Loucy (cell line): ENCODE data around the gene CFAP58.

Experiments
- H2AFZ ChIP-seq: fragments of 200-600 bp; sonication (generic); 2 replicates; pipeline ENCODE4 v1.6.0; 2016; ENCODE audit warnings: antibody characterized with exemption, mild to moderate bottlenecking, low read length, moderate library complexity
- H3F3A ChIP-seq: fragments of 200-600 bp; 2 replicates; pipeline ENCODE4 v1.6.0; 2016; ENCODE audit warnings: antibody characterized with exemption, low read depth, mild to moderate bottlenecking
- H3K27me3 ChIP-seq: fragments of 200-600 bp; sonication (generic); 2 replicates; pipeline ENCODE4 v1.6.1; 2014; ENCODE audit warnings: low read length, mild to moderate bottlenecking; ENCODE audit not compliant: insufficient read depth, poor library complexity, severe bottlenecking
- H3K36me3 ChIP-seq: fragments of 200-600 bp; sonication (generic); 2 replicates; pipeline ENCODE4 v1.6.1; 2016; ENCODE audit warnings: low read length; ENCODE audit not compliant: insufficient read depth
- H3K4me1 ChIP-seq: fragments of 200-600 bp; sonication (generic); 2 replicates; pipeline ENCODE4 v1.5.1; 2014; ENCODE audit warnings: low read length, mild to moderate bottlenecking; ENCODE audit not compliant: insufficient read depth, poor library complexity, severe bottlenecking
- H3K4me2 ChIP-seq: fragments of 200-600 bp; sonication (generic); 2 replicates; pipeline ENCODE4 v1.6.0; 2014; ENCODE audit warnings: antibody characterized with exemption, low read length, low read depth, mild to moderate bottlenecking; ENCODE audit not compliant: poor library complexity, severe bottlenecking
- H3K4me3 ChIP-seq: fragments of 200-600 bp; sonication (generic); 2 replicates; pipeline ENCODE4 v1.5.1; 2014; ENCODE audit warnings: low read length, mild to moderate bottlenecking, mixed read lengths; ENCODE audit not compliant: poor library complexity, severe bottlenecking
- H3K79me2 ChIP-seq: fragments of 200-600 bp; sonication (generic); 2 replicates; pipeline ENCODE4 v1.6.1; 2014; ENCODE audit warnings: low read length; ENCODE audit not compliant: insufficient read depth
- H3K9ac ChIP-seq: fragments of 200-600 bp; sonication (generic); 2 replicates; pipeline ENCODE4 v1.6.0; 2014; ENCODE audit warnings: mild to moderate bottlenecking, low read depth, low read length, moderate library complexity; ENCODE audit not compliant: poor library complexity, severe bottlenecking
- H3K9me2 ChIP-seq: fragments of 200-600 bp; sonication (generic); replicated peaks from 2 replicates; pipeline ENCODE4 v1.6.1; 2016; ENCODE audit warnings: low read depth, low read length, mixed read lengths
- H3K9me3 ChIP-seq: fragments of 200-600 bp; sonication (generic); 2 replicates; pipeline ENCODE4 v1.6.1; 2014; ENCODE audit warnings: mild to moderate bottlenecking, antibody characterized with exemption, low read length, low read depth; ENCODE audit not compliant: insufficient read depth
- H4K20me1 ChIP-seq: fragments of 200-600 bp; sonication (generic); 2 replicates; pipeline ENCODE4 v1.6.0; 2014; ENCODE audit warnings: antibody characterized with exemption, low read length, mild to moderate bottlenecking; ENCODE audit not compliant: insufficient read depth, poor library complexity, severe bottlenecking
- EZH2phosphoT487 ChIP-seq: fragments of 200-600 bp; IDR thresholded peaks from 2 replicates; pipeline ENCODE4 v1.6.1; 2018; ENCODE audit warnings: antibody characterized with exemption, mild to moderate bottlenecking, moderate library complexity, borderline replicate concordance
- TF ChIP-seq, protein P1 (sequence below): fragments of 200-600 bp; sonication (generic); conservative IDR thresholded peaks from 2 replicates; pipeline ENCODE4 v1.5.1; 2014; ENCODE audit warnings: mild to moderate bottlenecking, antibody characterized with exemption, low read length

Gene CFAP58

DNA sequence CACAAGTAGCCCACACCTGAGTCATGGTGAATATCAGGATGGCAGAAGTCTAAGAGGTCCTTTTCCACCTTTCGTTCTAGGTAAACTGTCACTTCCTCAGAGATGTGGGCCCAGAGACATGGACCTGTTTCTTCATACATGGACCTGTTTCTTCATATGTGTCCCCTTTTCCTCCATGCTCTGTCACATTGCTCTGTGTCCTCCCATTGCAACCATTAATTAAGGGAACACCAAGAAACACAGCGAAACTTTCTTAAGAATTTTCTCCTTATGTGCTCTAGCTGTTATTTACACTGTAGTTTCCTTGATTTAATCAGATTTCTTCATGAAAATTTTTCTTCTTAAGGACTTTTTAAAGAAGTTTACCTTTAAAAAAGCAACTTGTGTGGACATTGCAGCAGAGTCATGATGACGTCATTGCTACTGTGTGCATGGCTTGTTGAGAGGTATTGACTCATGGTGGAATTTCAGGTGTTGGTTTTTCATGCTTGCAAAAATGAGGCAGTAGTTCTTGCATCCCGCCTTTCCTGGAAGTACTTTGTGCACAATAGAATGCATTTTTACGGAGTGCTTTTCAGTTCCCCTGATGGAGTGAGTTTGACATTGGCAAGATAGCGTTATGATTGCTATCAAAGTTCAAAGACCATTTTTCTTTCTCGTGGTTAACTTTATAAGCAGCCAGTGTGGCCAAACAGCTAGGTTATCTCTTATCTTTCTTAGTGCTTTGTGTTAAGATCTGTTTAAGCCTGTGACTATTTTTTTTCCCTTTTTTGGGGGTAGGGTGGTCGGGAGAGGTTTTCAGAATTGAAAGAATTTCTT is 37.7 kb downstream of the CFAP58 start:
- Histone ChIP-seq H3K27me3 (no peaks in the 10 kb centered on the region), H3K9me2 (no peaks in the 10 kb centered on the region), H3K9ac (no peak overlapping the region), H3K4me1 (no peaks in the 10 kb centered on the region), H2AFZ (no peak overlapping the region), H3K36me3 (no peaks in the 10 kb centered on the region), H4K20me1 (no peaks in the 10 kb centered on the region), H3F3A (no peaks in the 10 kb centered on the region), H3K79me2 (no peaks in the 10 kb centered on the region), H3K4me3 (no peak overlapping the region), H3K9me3 (no peaks in the 10 kb centered on the region), H3K4me2 (no peak overlapping the region)
- TF ChIP-seq, protein P1, sequence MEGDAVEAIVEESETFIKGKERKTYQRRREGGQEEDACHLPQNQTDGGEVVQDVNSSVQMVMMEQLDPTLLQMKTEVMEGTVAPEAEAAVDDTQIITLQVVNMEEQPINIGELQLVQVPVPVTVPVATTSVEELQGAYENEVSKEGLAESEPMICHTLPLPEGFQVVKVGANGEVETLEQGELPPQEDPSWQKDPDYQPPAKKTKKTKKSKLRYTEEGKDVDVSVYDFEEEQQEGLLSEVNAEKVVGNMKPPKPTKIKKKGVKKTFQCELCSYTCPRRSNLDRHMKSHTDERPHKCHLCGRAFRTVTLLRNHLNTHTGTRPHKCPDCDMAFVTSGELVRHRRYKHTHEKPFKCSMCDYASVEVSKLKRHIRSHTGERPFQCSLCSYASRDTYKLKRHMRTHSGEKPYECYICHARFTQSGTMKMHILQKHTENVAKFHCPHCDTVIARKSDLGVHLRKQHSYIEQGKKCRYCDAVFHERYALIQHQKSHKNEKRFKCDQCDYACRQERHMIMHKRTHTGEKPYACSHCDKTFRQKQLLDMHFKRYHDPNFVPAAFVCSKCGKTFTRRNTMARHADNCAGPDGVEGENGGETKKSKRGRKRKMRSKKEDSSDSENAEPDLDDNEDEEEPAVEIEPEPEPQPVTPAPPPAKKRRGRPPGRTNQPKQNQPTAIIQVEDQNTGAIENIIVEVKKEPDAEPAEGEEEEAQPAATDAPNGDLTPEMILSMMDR: no peak
- TF ChIP-seq EZH2phosphoT487: no peak

DNA sequence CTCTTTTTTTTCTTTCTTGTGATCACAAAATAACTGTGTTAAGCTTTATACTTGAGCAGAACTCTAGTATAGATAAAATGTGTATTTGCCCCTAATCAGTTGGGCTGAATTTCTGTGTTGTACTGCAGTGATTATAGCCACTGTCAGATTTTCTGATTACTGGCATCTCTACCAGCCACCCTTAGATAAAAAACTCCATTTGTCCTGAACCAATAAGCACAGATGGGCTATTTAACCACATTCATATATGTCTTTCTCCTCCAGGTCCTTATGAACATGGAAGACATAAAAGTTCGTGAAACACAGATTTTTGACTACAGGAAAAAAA is 38.3 kb downstream of the CFAP58 start:
- H3F3A ChIP-seq: no peaks in the 10 kb centered on the region
- TF ChIP-seq EZH2phosphoT487: no peak
- TF ChIP-seq, protein P1: no peak

DNA sequence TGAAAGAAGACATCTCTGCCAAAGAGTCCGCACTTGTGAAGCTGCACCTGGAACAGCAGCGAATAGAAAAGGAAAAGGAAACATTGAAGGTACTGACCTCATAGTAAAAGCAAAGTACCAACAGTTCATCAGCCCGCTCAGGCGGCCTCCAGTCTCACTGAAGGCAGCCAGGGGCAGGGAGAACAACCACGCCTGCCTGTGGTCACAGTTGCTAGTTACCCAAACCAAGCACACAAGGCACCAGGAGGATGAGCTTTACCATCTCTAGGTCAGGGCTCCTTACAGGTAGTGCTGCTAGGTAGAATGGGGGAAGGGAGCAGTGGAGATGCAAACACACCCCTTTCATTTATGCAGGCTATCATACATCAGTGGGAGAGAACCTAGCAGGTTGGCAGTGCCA is 39.8 kb downstream of the CFAP58 start:
- Histone ChIP-seq H3K9me2 (no peaks in the 10 kb centered on the region), H2AFZ (no peak overlapping the region)
- TF ChIP-seq EZH2phosphoT487: no peak
- TF ChIP-seq, protein P1: no peak

More for the DNA sequence above, 38.3 kb downstream of the CFAP58 start:
- no peaks in the 10 kb centered on the region for H3K9me2 ChIP-seq
- H3K79me2 ChIP-seq: no peaks in the 10 kb centered on the region
- no peaks in the 10 kb centered on the region for H3K36me3 ChIP-seq
- no peak overlapping the region for H2AFZ ChIP-seq
- no peaks in the 10 kb centered on the region for H3K27me3 ChIP-seq
- no peak overlapping the region for H3K4me2 ChIP-seq
- H3K4me3 ChIP-seq: no peak overlapping the region
- H4K20me1 ChIP-seq: no peaks in the 10 kb centered on the region
- H3K9ac ChIP-seq: no peak overlapping the region
- no peaks in the 10 kb centered on the region for H3K9me3 ChIP-seq
- H3K4me1 ChIP-seq: no peaks in the 10 kb centered on the region

More for the DNA sequence above, 39.8 kb downstream of the CFAP58 start:
- Histone ChIP-seq H3K4me3 (no peak overlapping the region), H3K4me1 (no peaks in the 10 kb centered on the region), H3K4me2 (no peak overlapping the region), H3K9ac (no peak overlapping the region), H3F3A (no peaks in the 10 kb centered on the region), H3K79me2 (no peaks in the 10 kb centered on the region), H4K20me1 (no peaks in the 10 kb centered on the region), H3K9me3 (no peaks in the 10 kb centered on the region), H3K27me3 (no peaks in the 10 kb centered on the region), H3K36me3 (no peaks in the 10 kb centered on the region)
